ENCODE results near the gene UBE2J1.
A peak's percentile ranks its signal among the peaks of the same experiment; 100 is the strongest.

UBE2J1 gene

GRCh38 chr6:89315249-89315885, 37.2 kb downstream of the UBE2J1 start, which contains the start of gene GABRR2:
GABRR2 (minus strand) TSS chr6:89315299; CDS start chr6:89315165, 134 bp downstream.
- Histone ChIP-seq H3K27me3 (ENCODE audit: insufficient read depth, poor library complexity, severe bottlenecking) (no peaks in the 10 kb centered on the region), H3K4me3 (ENCODE audit: severe bottlenecking) (no peak within 1 kb of the TSS), H3K27ac (ENCODE audit: poor library complexity, severe bottlenecking) (no peak within 1 kb of the TSS), H3K9me3 (ENCODE audit: severe bottlenecking) (no peaks in the 10 kb centered on the region), H3K4me1 (ENCODE audit: insufficient read depth, poor library complexity, severe bottlenecking) (peaks cover 6% of the 10 kb centered on the region), H3K36me3 (ENCODE audit: low read depth) (no peaks in the 10 kb centered on the region)
- TF ChIP-seq, protein P1, sequence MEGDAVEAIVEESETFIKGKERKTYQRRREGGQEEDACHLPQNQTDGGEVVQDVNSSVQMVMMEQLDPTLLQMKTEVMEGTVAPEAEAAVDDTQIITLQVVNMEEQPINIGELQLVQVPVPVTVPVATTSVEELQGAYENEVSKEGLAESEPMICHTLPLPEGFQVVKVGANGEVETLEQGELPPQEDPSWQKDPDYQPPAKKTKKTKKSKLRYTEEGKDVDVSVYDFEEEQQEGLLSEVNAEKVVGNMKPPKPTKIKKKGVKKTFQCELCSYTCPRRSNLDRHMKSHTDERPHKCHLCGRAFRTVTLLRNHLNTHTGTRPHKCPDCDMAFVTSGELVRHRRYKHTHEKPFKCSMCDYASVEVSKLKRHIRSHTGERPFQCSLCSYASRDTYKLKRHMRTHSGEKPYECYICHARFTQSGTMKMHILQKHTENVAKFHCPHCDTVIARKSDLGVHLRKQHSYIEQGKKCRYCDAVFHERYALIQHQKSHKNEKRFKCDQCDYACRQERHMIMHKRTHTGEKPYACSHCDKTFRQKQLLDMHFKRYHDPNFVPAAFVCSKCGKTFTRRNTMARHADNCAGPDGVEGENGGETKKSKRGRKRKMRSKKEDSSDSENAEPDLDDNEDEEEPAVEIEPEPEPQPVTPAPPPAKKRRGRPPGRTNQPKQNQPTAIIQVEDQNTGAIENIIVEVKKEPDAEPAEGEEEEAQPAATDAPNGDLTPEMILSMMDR (IDR thresholded peaks at IDR 0.05; ENCODE audit: poor library complexity, severe bottlenecking), result no peak
- DNase-seq (ENCODE audit: low spot score) (no peak), ATAC-seq (ENCODE audit: low read depth) (no peak)

GRCh38 chr6:89314692-89315091, 37.8 kb downstream of the UBE2J1 start:
- TF ChIP-seq, protein P1 (IDR thresholded peaks at IDR 0.05; ENCODE audit: poor library complexity, severe bottlenecking), result no peak
- no peak for DNase-seq (ENCODE audit: low spot score)
- H3K9me3 ChIP-seq (ENCODE audit: severe bottlenecking), result no peaks in the 10 kb centered on the region

DNA sequence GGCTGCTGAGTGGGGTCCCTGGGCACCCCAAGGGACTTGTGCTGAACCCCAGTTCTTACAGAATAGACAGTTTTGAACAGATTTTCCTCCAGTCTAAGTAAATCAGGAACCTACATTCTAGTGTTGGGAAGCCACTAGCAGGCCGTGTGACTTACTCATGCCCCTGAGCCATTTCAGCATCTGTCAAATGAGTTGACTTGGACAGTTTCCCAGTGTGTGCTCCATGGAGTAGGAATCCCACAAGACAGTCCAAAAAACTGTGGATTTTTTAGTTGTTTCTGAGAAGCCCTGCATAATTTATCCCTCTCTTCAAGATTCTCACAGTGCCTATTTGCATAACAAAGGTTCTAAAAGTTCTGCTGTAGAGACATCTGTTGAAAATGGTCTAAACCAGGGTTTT, 39.5 kb downstream of the UBE2J1 start:
- no peak for DNase-seq (ENCODE audit: low spot score)
- TF ChIP-seq, protein P1 (IDR thresholded peaks at IDR 0.05; ENCODE audit: poor library complexity, severe bottlenecking), result no peak
- Histone ChIP-seq H3K4me3 (ENCODE audit: severe bottlenecking) (no peak overlapping the region), H3K9me3 (ENCODE audit: severe bottlenecking) (no peaks in the 10 kb centered on the region), H3K27ac (ENCODE audit: poor library complexity, severe bottlenecking) (no peak overlapping the region), H3K27me3 (ENCODE audit: insufficient read depth, poor library complexity, severe bottlenecking) (peaks cover 5% of the 10 kb centered on the region), H3K36me3 (ENCODE audit: low read depth) (no peaks in the 10 kb centered on the region), H3K4me1 (ENCODE audit: insufficient read depth, poor library complexity, severe bottlenecking) (peaks cover 6% of the 10 kb centered on the region)
- ATAC-seq (ENCODE audit: low read depth), result no peak

More at GRCh38 chr6:89314692-89315091, 37.8 kb downstream of the UBE2J1 start:
- H3K27me3 ChIP-seq (ENCODE audit: insufficient read depth, poor library complexity, severe bottlenecking), result no peaks in the 10 kb centered on the region
- H3K4me1 ChIP-seq (ENCODE audit: insufficient read depth, poor library complexity, severe bottlenecking), result peaks cover 6% of the 10 kb centered on the region
- no peak for ATAC-seq (ENCODE audit: low read depth)
- H3K36me3 ChIP-seq (ENCODE audit: low read depth), result no peaks in the 10 kb centered on the region
- H3K27ac ChIP-seq (ENCODE audit: poor library complexity, severe bottlenecking), result no peak overlapping the region
- no peak overlapping the region for H3K4me3 ChIP-seq (ENCODE audit: severe bottlenecking)

GRCh38 chr6:89311853-89312531, 40.5 kb downstream of the UBE2J1 start:
- Histone ChIP-seq H3K4me3 (ENCODE audit: severe bottlenecking) (no peak overlapping the region), H3K36me3 (ENCODE audit: low read depth) (no peaks in the 10 kb centered on the region), H3K9me3 (ENCODE audit: severe bottlenecking) (no peaks in the 10 kb centered on the region), H3K27ac (ENCODE audit: poor library complexity, severe bottlenecking) (no peak overlapping the region), H3K27me3 (ENCODE audit: insufficient read depth, poor library complexity, severe bottlenecking) (peaks cover 8% of the 10 kb centered on the region), H3K4me1 (ENCODE audit: insufficient read depth, poor library complexity, severe bottlenecking) (peaks cover 6% of the 10 kb centered on the region)
- DNase-seq (ENCODE audit: low spot score) (no peak), ATAC-seq (ENCODE audit: low read depth) (peak; percentile 47; the same call in 2 of the 3 replicates)
- TF ChIP-seq, protein P1 (IDR thresholded peaks at IDR 0.05; ENCODE audit: poor library complexity, severe bottlenecking), result peak; percentile 42

- Histone ChIP-seq H3K4me1 (ENCODE audit: insufficient read depth, poor library complexity, severe bottlenecking) (peaks cover 6% of the 10 kb centered on the region), H3K27me3 (ENCODE audit: insufficient read depth, poor library complexity, severe bottlenecking) (peaks cover 13% of the 10 kb centered on the region), H3K27ac (ENCODE audit: poor library complexity, severe bottlenecking) (no peak overlapping the region), H3K36me3 (ENCODE audit: low read depth) (no peaks in the 10 kb centered on the region), H3K9me3 (ENCODE audit: severe bottlenecking) (no peaks in the 10 kb centered on the region), H3K4me3 (ENCODE audit: severe bottlenecking) (no peak overlapping the region)
- peak; percentile 10; the same call in 1 of the 3 replicates for ATAC-seq (ENCODE audit: low read depth)
- TF ChIP-seq, protein P1 (IDR thresholded peaks at IDR 0.05; ENCODE audit: poor library complexity, severe bottlenecking), result no peak
- no peak for DNase-seq (ENCODE audit: low spot score)
Observed at GRCh38 chr6:89311530-89311852, 41.0 kb downstream of the UBE2J1 start.
